GM12878 (cell line): Measurements from ENCODE around the gene PITPNM3.

ENCODE experiments used
- CTCF ChIP-seq, 3 experiments: IDR thresholded peaks in 2 of 3; conservative IDR thresholded peaks in 1 of 3; 2 replicates each; pipeline ENCODE4 v1.5.1; 2011; ENCODE audit warnings: low read depth in 3 of 3, low read length in 3 of 3, mild to moderate bottlenecking in 3 of 3, control low read depth in 2 of 3, moderate library complexity in 2 of 3, inconsistent platforms in 1 of 3, mixed read lengths in 1 of 3; ENCODE audit not compliant: control insufficient read depth in 2 of 3, insufficient read depth in 1 of 3; ENCODE audit errors: extremely low read depth in 1 of 3
- MLLT1 ChIP-seq: fragments of 450-650 bp; IDR thresholded peaks from 2 replicates; pipeline ENCODE4 v1.6.1; 2016; ENCODE audit warnings: mild to moderate bottlenecking
- MXI1 ChIP-seq: fragments of 150-350 bp; IDR thresholded peaks from 2 replicates; pipeline ENCODE4 v1.6.1; 2011; ENCODE audit warnings: low read depth, mild to moderate bottlenecking, inconsistent platforms, low read length, improper control_type of control experiment
- NFYB ChIP-seq: IDR thresholded peaks from 2 replicates; pipeline ENCODE4 v1.6.1; 2011; ENCODE audit warnings: low read depth, mild to moderate bottlenecking, low read length, improper control_type of control experiment, moderate library complexity; ENCODE audit not compliant: insufficient read depth

GRCh38 chr17:6474906-6475305 is 81.4 kb downstream of the PITPNM3 start:
- TF ChIP-seq NFYB (no peak), CTCF (IDR thresholded peaks at IDR 0.05 in 2 of 3, conservative IDR thresholded peaks at IDR 0.05 in 1 of 3; ENCODE audit: control insufficient read depth in 2 of 3, extremely low read depth in 1 of 3, insufficient read depth in 1 of 3, low read depth in 3 of 3, low read length in 3 of 3) (no peak), MXI1 (no peak), MLLT1 (no peak)
